Tibial nerve (tissue), 4 donors: ENCODE data around the gene GNG14. TPM values are rescaled to one million over a fixed set of nuclear protein-coding genes. Genes with fewer than 3 reads are reported as not detected.

Experiments
- DNase-seq, 2 donors: peaks; one replicate each; pipeline ENCODE4 v3.0.0-alpha.2; 2019; ENCODE audit warnings: low spot score in 2 of 2
- H3K27ac ChIP-seq, 4 donors: fragments of 200-600 bp; sonication (generic) in 3 of 4; one replicate each; pipeline ENCODE4 v1.5.1; 2017 to 2019; ENCODE audit warnings: mild to moderate bottlenecking in 1 of 4
- H3K27me3 ChIP-seq, 2 donors: fragments of 200-600 bp; sonication (generic) in 1 of 2; one replicate each; pipeline versions ENCODE4 v1.5.1 to v1.6.0; 2017 to 2019
- H3K36me3 ChIP-seq, 3 donors: fragments of 200-600 bp; sonication (generic); one replicate each; pipeline ENCODE4 v1.5.1; 2018 to 2019
- H3K4me1 ChIP-seq, 4 donors: fragments of 200-600 bp; sonication (generic) in 3 of 4; one replicate each; pipeline ENCODE4 v1.5.1; 2017 to 2019
- H3K4me3 ChIP-seq, 4 donors: fragments of 200-600 bp; sonication (generic) in 3 of 4; one replicate each; pipeline ENCODE4 v1.5.1; 2017 to 2019; ENCODE audit warnings: mild to moderate bottlenecking in 1 of 4, moderate library complexity in 1 of 4
- H3K9me3 ChIP-seq, 4 donors: fragments of 200-600 bp; sonication (generic) in 3 of 4; one replicate each; pipeline ENCODE4 v1.5.1; 2017 to 2019
- CTCF ChIP-seq, 5 experiments: fragments of 200-600 bp in 3 of 5; fragments of 450-650 bp in 2 of 5; sonication (generic) in 3 of 5; IDR thresholded peaks; one replicate each; pipeline ENCODE4 v1.5.1; 2016 to 2019; ENCODE audit warnings: antibody characterized with exemption in 5 of 5, mild to moderate bottlenecking in 3 of 5, moderate library complexity in 2 of 5
- EP300 ChIP-seq, 2 donors: sonication (generic); formaldehyde crosslinking; IDR thresholded peaks; one replicate each; pipeline ENCODE4 v1.6.1; 2017; ENCODE audit warnings: antibody characterized with exemption in 2 of 2, mild to moderate bottlenecking in 1 of 2
- POLR2A ChIP-seq, 2 donors: fragments of 450-650 bp; IDR thresholded peaks; one replicate each; pipeline ENCODE4 v1.6.1; 2017; ENCODE audit warnings: antibody characterized with exemption in 2 of 2, mild to moderate bottlenecking in 2 of 2, moderate library complexity in 2 of 2
- WGBS, 2 donors: methylation state at CpG; one replicate each; pipeline ENCODE4 v1.1.5; 2018; 5-methylcytosine and 5-hydroxymethylcytosine counted together
- total RNA-seq, 4 donors: library from RNA; depleted of rRNA; stranded (reverse); fragments of >200 nt; gene quantifications; one replicate each; pipeline ENCODE4 v1.1.0, GENCODE V29; 2016

GNG14 gene
- total RNA-seq, 4 donors from 2014 or later = not detected

GRCh38 chr19:12720851-12721655, 33.3 kb downstream of the GNG14 start:
- Histone ChIP-seq H3K36me3 (peaks cover 0 to 31% (median 0%) of the 10 kb centered on the region in 3 donors), H3K27me3 (no peaks in the 10 kb centered on the region), H3K9me3 (no peaks in the 10 kb centered on the region), H3K27ac (peak overlapping the region; percentile 89 to 97 (median 94)), H3K4me3 (peak overlapping the region; percentile 68 to 93 (median 79)), H3K4me1 (peaks cover 0 to 58% (median 31%) of the 10 kb centered on the region in 4 donors)
- WGBS, 2 donors = 3 to 9% methylated on average over 13 to 28 of the region's 59 CpGs
- no peak for DNase-seq
- no peak for TF ChIP-seq CTCF (IDR thresholded peaks at IDR 0.05)
- TF ChIP-seq POLR2A (IDR thresholded peaks at IDR 0.05) = no peak
- no peak for TF ChIP-seq EP300 (IDR thresholded peaks at IDR 0.05)

- DNase-seq = no peak
- peaks cover 0 to 27% (median 0%) of the 10 kb centered on the region in 3 donors for H3K36me3 ChIP-seq
- peak overlapping the region; percentile 68 to 93 (median 79) for H3K4me3 ChIP-seq
- TF ChIP-seq EP300 (IDR thresholded peaks at IDR 0.05) (no peak), CTCF (IDR thresholded peaks at IDR 0.05) (no peak), POLR2A (IDR thresholded peaks at IDR 0.05) (no peak)
- H3K9me3 ChIP-seq = no peaks in the 10 kb centered on the region
- H3K4me1 ChIP-seq = peaks cover 0 to 58% (median 31%) of the 10 kb centered on the region in 4 donors
- WGBS, 2 donors = 0 to 1% methylated on average over 20 to 28 of the region's 65 CpGs
- peak overlapping the region; percentile 89 to 97 (median 94) for H3K27ac ChIP-seq
- H3K27me3 ChIP-seq = no peaks in the 10 kb centered on the region
Measured at GRCh38 chr19:12721656-12722565, 34.1 kb downstream of the GNG14 start.

- Histone ChIP-seq H3K9me3 (no peaks in the 10 kb centered on the region), H3K27me3 (no peaks in the 10 kb centered on the region), H3K27ac (peak overlapping the region; percentile 89 to 97 (median 94)), H3K4me1 (peaks cover 0 to 55% (median 31%) of the 10 kb centered on the region in 4 donors), H3K36me3 (peaks cover 0 to 27% (median 0%) of the 10 kb centered on the region in 3 donors), H3K4me3 (peak overlapping the region; percentile 68 to 93 (median 79))
- WGBS, 2 donors = 0 to 1% methylated on average over 31 to 32 of the region's 32 CpGs
- DNase-seq = peak; percentile 94 to 98
- TF ChIP-seq EP300 (IDR thresholded peaks at IDR 0.05) (peak; percentile 43 to 87), POLR2A (IDR thresholded peaks at IDR 0.05) (peak in 1 of 2 donors; percentile 49), CTCF (IDR thresholded peaks at IDR 0.05) (no peak)
Measured at GRCh38 chr19:12722566-12723380, 35.0 kb downstream of the GNG14 start.

- no peak for DNase-seq
- Histone ChIP-seq H3K4me3 (peak overlapping the region; percentile 68 to 93 (median 79)), H3K27me3 (no peaks in the 10 kb centered on the region), H3K9me3 (no peaks in the 10 kb centered on the region), H3K27ac (peak overlapping the region; percentile 89 to 97 (median 94)), H3K36me3 (peaks cover 0 to 27% (median 0%) of the 10 kb centered on the region in 3 donors), H3K4me1 (peaks cover 0 to 54% (median 31%) of the 10 kb centered on the region in 4 donors)
- 1 to 2% methylated on average over 7 of the region's 7 CpGs for WGBS, 2 donors
- no peak for TF ChIP-seq POLR2A (IDR thresholded peaks at IDR 0.05)
- no peak for TF ChIP-seq EP300 (IDR thresholded peaks at IDR 0.05)
Measured at GRCh38 chr19:12723381-12723640, 35.5 kb downstream of the GNG14 start.
